LNCaP clone FGC (cell line): Measurements from ENCODE around the gene ORMDL3.
"Not testable (repeated sequence)": the region's sequence is repeated elsewhere in the genome, so short reads cannot be mapped to it uniquely, and the experiment has no call there.

Experiments
- DNase-seq: peaks from one replicate; pipeline ENCODE4 v3.0.0-alpha.2; 2011; ENCODE audit warnings: low read depth
- H3K4me3 ChIP-seq: 2 replicates; pipeline ENCODE4 v1.5.1; 2011; ENCODE audit warnings: mild to moderate bottlenecking, low read depth, low read length, control low read depth
- CTCF ChIP-seq: IDR thresholded peaks from 2 replicates; pipeline ENCODE4 v1.5.1; 2012; ENCODE audit warnings: mild to moderate bottlenecking; ENCODE audit not compliant: control insufficient read depth, insufficient read depth; ENCODE audit errors: extremely low read depth

Gene ORMDL3

GRCh38 chr17:39904990-39905288 lies 22.5 kb downstream of the ORMDL3 start:
- no peak for DNase-seq
- no peak for TF ChIP-seq CTCF
- H3K4me3 ChIP-seq = no peak overlapping the region

GRCh38 chr17:39903158-39903884 lies 24.1 kb downstream of the ORMDL3 start:
- DNase-seq = no peak
- TF ChIP-seq CTCF = no peak
- no peak overlapping the region for H3K4me3 ChIP-seq

GRCh38 chr17:39902027-39902426 lies 25.4 kb downstream of the ORMDL3 start:
- DNase-seq, H3K4me3 ChIP-seq: not testable (repeated sequence)

- H3K4me3 ChIP-seq = no peak overlapping the region
- peak; percentile 3 for DNase-seq
- no peak for TF ChIP-seq CTCF
Observed at GRCh38 chr17:39899215-39899614, 28.2 kb downstream of the ORMDL3 start.

- DNase-seq = no peak
- TF ChIP-seq CTCF = no peak
- H3K4me3 ChIP-seq = no peak overlapping the region
Observed at GRCh38 chr17:39898088-39898487, 29.3 kb downstream of the ORMDL3 start.

GRCh38 chr17:39894681-39895376 lies 32.6 kb downstream of the ORMDL3 start:
- DNase-seq = no peak
- TF ChIP-seq CTCF = no peak

GRCh38 chr17:39889200-39889599 lies 38.2 kb downstream of the ORMDL3 start:
- no peak for DNase-seq
- no peak overlapping the region for H3K4me3 ChIP-seq
- no peak for TF ChIP-seq CTCF

More at GRCh38 chr17:39894681-39895376, 32.6 kb downstream of the ORMDL3 start:
- no peak overlapping the region for H3K4me3 ChIP-seq
